GM19099 (cell line): ENCODE data around the gene CLDN34.

ENCODE experiments used
- POLR2A ChIP-seq: IDR thresholded peaks from 3 replicates; pipeline ENCODE4 v1.6.1; 2011; ENCODE audit warnings: low read depth; ENCODE audit not compliant: insufficient read length; ENCODE audit errors: extremely low read depth

Gene CLDN34

DNA sequence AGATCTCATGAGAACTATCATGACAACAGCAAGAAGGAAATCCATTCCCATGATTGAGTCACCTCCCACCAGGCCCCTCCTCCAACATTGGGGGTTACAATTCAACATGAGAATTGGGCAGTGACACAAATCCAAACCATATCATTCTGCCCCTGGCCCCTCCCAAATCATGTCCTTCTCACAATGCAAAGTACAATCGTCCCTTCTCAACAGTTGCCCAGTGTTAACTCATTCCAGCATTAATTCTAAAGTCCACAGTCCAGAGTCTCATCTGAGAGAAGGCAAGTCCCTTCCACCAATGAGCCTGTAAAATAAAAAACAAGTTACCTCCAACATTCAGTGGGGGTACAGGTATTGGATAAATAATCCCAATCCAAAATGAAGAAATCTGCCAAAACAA is 14.9 kb upstream of the CLDN34 start:
- no peak for TF ChIP-seq POLR2A

DNA sequence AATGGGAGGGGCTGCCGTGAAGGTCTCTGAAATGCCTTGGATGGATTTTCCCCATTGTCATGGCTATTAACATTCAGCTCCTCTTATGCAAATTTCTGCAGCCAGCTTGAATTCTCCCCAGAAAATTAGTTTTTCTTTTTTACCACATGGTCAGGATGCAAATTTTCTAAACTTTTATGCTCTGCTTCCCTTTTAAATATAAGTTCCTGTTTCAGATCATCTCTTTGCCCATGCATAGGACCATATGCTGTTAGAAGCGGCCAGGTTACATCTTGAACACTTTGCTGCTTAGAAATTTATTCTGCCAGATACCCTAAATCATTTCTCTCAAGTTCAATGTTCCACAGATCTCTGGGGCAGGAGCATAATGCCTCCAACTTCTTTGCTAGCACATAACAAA is 13.8 kb upstream of the CLDN34 start:
- no peak for TF ChIP-seq POLR2A

DNA sequence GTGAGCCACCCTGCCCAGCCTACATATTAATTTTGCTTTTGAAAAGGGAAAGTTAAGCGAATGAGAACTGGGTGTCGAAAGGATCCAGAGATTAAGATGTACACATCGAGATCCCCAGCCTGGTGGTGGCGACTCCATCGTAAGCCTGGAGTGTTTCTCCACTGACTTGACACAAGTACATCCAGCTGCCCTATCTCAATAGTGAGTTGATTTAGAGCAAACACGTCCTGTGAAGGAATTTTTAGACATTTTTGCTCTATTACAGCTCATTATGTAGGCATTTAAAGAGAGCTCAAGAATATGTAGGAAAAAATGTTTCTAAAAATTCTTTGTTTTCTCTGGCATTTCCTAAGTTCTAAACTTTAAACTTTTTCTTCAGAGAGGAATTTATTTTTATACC is 11.7 kb upstream of the CLDN34 start:
- TF ChIP-seq POLR2A: no peak

DNA sequence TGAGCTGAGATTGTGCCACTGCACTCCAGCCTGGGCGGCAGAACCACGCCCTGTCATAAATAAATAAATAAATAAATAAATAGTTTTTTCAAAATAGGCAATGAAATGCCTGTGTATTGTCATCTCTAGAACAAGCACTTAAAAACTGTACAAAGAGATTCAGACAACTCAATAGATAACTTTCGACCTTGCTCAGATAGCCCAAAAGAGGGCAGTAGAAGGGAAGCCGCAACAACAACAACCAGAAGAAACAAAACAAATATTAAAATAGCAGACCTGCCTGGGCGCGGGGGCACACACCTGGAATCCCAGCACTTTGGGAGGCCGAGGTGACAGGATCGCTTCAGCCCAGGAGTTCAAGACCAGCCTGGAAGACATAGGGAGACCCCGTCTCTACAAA is 9.4 kb upstream of the CLDN34 start:
- no peak for TF ChIP-seq POLR2A

DNA sequence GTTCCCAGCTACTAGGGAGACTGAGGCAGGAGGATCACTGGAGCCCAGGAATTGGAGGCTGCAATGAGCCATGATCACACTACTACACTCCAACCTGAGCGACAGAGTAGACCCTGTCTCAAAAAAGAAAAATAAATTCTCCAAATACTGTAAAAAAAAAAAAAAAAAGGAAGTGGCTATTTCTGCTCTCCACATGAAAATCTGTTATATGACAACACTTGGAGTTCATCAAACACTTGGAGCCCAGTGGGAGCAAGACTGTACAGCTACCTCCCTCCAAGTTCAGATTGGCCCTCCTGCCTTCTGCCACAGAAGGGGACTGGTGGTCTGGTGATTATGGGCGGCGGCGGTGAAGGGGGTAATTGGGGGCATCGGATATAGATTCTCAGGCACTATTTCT is 9.0 kb upstream of the CLDN34 start:
- TF ChIP-seq POLR2A: no peak

DNA sequence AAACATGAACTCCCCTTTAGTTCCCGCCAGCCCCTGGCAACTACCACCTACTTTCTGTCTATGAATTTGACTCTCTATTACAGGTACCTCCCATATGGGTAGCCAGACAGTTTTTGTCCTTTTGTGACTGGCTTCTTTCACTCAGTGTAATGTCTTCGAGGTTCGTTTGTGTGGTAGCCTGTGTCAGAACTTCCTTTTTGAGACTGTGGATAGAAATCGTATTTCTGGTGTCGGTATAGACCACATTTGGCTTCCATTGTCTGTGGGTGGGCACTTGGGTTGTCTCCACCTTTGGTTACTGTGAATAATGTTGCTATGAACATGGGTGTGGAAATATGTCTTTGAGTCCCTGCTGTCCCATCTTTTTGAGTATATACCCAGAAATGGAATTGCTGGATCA is 5.4 kb upstream of the CLDN34 start:
- no peak for TF ChIP-seq POLR2A

DNA sequence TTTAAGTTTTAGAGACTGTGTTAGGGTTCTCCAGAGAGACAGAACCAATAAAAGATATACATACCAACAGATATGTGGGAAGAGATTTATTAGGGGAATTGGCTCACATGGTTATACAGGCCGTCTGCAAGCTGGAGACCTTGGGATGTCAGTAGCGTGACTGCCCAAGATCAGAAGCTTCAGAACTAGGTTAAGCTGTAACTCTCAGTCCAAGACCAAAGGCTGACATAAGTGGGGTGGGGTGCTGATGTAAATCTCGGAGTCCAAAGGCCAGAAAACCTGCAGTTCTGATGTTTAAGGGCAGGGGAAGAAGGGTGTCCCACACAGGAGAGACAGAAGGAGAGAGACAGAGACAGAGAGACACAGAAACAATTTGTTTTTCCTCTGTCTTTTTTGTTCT is 10.5 kb downstream of the CLDN34 start:
- no peak for TF ChIP-seq POLR2A

DNA sequence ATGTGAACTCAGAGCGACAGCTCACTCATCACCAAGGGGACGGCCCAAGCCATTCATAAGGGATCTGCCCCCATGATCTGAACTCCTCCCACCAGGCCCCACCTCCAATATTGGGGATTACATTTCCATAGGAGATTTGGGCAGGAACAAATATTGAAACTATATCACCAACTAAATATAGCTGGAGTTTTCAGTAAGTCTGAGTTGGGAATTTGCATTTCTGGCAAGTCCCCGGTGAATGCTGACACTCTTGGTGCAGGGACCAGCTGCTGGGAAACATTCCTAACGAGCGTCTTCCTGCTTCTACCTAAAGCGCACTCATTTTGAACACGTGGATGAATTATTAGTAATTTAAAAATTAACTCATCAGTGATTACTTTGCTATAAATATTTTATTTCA is 13.2 kb downstream of the CLDN34 start:
- TF ChIP-seq POLR2A: no peak

DNA sequence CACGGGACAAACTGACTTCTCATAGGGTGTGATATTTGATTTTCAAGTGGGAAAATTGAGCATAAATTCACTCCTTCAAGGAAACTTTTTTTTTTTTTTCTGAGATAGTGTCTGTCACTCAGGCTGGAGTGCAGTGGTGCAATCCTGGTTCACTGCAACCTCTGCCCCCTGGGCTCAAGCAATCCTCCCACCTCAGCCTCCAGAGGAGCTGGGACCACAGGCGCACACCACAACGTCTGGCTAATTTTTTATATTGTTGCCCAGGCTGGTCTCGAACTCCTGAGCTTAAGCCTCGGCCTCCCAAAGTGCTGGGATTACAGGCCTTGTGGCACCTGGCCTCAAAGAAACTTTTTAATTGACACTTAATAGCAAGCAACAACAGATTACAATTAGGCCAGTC is 13.8 kb downstream of the CLDN34 start:
- TF ChIP-seq POLR2A: no peak

DNA sequence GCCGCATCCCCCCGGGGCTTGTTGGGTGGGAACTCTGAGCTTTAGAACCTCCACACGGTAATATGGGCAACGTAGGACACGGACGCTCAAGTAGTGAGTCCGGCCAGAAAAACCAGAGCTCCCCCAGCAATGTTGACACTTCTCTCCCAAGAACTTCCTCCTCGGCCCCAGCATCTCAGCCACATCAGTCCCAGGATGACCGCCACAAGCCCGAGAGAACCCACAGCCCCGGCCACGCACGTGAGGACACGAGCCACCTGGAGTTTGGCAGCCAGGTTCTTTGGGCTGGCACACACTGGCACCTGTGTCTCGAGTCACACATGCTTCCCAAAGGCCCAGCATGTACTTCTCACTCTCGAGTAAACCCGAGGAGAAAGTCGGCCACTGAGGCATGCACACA is 16.3 kb downstream of the CLDN34 start:
- TF ChIP-seq POLR2A: no peak

DNA sequence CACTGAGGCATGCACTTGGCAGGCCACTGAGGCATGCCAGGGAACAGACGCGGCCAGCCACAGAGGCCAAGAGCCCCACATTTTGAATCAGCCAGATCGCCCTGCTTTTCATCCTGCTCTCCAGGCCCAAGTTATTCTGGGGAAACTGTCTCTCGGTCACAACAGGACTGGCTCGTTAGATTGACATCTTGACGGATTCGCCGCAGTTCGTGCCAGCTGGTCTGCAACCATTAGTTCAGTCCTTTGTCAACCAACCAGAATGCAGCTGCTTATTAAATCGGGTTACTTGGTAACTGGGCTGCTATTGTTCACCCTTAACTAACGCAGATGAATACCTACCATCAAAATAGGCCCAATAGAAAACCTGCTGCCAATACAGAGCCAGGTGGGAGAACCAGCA is 16.7 kb downstream of the CLDN34 start:
- no peak for TF ChIP-seq POLR2A

DNA sequence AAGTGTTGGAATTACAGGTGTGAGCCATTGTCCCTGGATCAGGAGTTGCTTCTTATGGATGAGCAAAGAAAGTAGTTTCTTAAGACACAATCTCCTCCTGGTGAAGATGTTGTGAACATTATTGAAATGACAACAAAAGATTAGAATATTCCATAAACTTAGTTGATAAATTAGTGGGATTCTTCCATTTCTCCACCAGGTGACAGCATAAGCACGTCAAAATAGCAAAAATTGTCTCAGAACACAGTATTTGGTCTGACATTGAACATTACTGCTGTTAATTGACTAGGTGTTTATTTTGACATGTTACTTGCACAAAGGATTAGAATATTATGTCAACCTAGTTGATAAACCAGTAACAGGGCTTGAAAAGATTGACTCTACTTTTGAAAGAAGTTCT is 21.6 kb downstream of the CLDN34 start:
- no peak for TF ChIP-seq POLR2A

DNA sequence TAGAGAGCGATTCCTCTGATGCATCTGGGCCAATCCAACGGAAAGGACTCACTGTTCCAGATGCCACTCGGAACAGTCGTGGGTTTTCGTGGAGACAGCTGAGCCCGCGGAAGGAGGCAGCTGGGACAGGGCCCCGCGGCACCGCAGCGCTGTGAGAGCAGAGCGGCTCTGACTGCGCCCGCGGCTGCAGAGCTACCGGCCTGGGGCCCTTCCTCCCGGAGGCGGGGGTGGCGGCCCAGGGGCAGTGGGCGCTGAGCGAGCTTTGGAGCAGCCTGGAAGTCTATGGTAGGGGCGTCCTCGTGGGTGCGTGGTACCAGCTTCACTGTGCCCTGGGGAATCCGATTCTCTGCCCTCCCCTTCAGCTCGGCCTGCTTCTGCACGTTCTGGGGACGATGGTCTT is 24.9 kb downstream of the CLDN34 start:
- no peak for TF ChIP-seq POLR2A

DNA sequence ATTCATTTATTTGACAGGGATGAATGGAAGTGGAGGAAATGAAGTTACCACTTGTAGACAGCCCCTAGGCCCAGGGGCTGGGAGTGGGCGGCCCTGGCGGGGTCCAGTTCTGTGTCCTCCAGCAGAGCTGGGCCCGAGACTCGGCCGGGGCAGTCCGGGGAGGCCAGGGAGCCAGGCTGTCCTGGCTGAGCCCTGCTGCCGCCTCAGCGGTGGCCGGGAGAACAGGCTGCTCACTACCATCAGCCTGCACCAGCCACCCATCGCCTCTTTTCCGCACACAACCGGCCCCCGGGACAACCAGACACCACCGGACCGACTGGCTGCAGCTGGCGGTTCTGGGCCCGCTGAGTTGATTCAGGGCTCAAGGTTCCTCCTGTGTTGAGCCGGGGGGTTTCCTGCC is 25.6 kb downstream of the CLDN34 start:
- no peak for TF ChIP-seq POLR2A

DNA sequence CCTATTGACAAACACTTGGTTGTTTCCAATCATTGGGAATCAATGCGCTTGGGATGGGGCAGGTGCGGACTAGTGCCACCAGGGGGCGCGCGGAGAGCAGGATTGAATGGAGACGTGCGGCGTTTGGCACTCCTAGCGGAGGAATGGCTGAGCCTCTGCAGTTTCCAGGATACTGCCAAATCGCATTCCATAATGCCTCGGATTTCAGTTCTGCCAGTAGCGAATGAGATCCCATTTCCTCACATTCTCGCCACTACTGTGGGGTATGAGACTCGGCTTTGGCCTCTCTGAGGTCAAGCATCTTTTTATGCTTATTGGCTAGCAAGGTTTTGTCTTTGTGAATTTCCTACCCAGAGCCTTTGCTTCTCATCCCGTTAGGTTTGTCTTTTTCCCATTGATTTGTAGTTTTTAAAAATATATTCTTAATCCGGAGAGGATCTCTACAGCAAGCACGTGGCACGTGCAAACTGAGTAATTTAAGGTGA is 28.7 kb downstream of the CLDN34 start:
- TF ChIP-seq POLR2A: no peak

DNA sequence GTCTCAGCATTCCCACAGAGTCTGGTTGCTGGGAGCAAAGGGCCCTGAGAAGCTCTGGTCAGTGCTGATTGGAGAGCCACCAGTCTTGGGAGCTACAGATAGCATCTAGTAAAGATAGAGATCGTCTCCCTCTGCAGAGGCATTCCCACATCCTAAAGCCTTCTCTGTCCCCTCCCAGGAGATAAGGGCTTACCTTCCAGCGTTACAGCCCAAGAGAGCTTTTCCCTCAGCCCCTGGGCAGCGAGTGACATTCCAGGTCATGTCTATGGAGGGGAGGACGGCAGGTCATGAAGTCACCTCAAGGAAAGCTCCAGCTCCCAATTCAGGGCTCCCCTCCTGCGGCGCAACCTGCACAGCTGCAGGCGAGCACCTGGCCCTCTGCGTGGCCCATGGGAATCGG is 29.9 kb downstream of the CLDN34 start:
- TF ChIP-seq POLR2A: no peak

DNA sequence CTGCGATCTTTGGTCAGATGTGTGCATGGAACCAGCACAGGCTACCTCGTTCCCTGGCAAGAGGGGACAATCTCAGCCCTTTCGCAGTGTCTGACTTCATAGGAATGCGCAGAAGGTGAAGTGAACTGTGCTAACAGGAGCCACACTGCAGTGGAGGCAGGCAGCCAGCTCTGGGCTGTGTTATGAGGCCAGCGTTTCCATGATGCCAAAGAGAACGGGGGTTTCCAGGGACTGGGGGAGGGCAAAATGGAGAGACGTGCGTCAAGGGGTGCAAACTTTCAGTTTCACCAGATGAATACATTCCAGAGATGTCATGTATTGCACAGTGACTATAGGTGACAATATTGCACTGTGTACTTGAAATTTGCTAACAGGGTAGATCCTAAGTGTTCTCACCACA is 30.4 kb downstream of the CLDN34 start:
- no peak for TF ChIP-seq POLR2A

DNA sequence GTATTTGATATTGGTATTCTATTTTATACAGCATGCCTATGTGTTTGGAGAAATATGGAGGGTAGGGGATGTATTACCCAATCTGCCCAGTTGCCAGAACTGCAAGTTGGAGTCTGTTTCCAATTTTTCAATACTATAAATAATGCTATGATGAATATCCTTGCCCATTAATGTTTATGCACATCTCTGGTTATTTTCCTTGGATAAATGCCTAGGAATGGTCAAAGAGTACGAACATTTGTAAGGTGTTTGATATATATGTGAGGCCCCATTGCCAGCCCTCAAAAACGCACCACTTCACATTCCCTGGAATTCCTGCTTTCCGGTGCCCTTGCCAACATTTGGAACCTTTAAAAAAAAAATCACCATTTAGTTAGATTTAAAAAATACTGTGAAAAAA is 34.3 kb downstream of the CLDN34 start:
- no peak for TF ChIP-seq POLR2A
